Midbrain (tissue), 1 donor: Measurements from ENCODE around the gene TMEM52B.
A peak's percentile ranks its signal among the peaks of the same experiment; 100 is the strongest.
"Not testable (repeated sequence)": the region's sequence is repeated elsewhere in the genome, so short reads cannot be mapped to it uniquely, and the experiment has no call there.

Experiments
- DNase-seq: peaks from one replicate; lab custom pipeline; 2025; lab: John Stamatoyannopoulos, UW

TMEM52B gene

GRCh38 chr12:10211940-10212738, 33.3 kb downstream of the TMEM52B start:
- peak; percentile 91 for DNase-seq

DNA sequence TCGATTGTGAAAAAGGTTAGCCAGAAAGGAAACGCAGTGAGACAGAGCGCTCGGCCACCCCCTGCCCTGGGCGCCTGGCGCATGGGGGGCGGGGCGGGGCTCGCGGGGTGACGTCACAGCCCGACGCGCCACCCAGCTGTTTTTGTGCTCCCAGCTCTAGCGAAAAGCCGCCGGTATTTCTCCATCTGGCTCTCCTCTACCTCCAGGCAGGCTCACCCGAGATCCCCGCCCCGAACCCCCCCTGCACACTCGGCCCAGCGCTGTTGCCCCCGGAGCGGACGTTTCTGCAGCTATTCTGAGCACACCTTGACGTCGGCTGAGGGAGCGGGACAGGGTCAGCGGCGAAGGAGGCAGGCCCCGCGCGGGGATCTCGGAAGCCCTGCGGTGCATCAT, 33.9 kb downstream of the TMEM52B start, which contains the start of gene GABARAPL1:
GABARAPL1 (plus strand) TSS at position 139 of the 393 bp plus-strand sequence; CDS start at position 392, 253 bp downstream.
- peak; percentile 90 for DNase-seq

- peak; percentile 84 for DNase-seq
Observed at GRCh38 chr12:10213168-10214135, 34.6 kb downstream of the TMEM52B start.

DNA sequence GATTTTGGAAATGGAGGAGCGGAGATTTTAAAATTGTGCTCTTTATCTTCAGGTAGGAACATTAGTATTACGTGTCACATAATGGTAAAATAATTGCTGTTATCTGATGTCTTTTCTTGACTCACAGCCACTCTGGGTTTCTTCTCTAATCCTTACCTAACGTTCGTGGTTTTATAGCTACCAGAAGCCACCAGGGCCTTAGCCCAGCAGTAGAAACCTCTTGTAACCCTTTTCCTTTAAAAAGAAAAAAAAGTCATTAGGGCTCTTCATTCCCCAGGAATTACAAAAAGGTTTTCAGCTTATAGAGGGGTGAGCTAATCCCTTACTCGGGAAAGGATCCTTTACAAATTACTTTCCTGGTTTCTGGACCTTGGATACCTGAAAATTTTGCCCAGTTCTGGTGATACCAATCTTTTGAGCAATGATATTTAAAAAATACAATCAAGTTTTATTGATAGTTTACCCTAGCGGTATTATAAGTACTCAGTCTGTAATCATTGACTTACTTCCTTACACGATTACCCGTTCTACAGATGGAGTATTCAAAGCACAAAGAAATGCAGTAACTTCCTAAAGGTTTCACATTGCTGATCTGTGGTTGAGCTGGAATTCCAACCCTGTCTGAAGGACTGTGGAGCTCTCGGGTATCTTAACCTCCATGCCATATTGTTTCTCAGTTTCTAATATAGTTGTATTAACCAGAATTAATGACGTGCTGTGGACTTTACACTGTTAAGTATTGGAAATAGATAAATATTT, 35.5 kb downstream of the TMEM52B start:
- DNase-seq = no peak

GRCh38 chr12:10214895-10215267, 36.0 kb downstream of the TMEM52B start:
- DNase-seq = no peak

DNA sequence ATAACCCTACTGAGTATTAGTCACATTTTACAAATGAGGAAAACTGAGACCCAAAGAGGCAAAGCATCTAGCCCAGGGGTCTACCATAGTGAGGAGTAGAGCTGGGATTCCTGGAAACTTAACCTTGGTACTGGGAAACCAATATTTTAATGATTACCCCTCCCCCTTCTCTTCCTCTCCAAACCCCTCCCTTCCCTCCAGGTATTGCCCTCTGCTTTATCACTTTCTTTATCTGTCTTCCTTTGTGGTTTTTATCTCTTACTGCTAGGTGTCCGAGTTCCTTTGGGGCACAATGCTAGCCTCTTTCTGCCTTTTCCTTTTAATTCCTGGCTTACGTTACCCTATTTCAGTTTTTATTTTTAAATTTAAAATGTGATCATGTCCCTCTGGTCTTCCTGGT, 36.6 kb downstream of the TMEM52B start:
- no peak for DNase-seq

DNA sequence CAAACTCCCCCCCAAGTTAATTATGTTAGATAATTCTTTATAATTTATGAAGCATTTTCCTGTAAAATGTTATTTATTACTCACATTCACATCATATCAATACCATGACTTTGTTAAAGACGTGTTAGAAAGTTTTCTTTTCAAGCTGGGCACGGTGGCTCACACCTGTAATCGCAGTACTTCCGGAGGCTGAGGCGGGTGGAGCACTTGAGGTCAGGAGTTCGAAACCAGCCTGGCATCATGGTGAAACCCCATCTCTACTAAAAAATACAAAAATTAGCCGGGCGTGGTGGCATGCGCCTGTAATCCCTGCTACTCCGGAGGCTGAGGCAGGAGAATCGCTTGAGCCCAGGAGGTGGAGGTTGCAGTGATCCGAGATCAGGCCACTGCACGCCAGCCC, 37.1 kb downstream of the TMEM52B start:
- DNase-seq = not testable (repeated sequence)

GRCh38 chr12:10218021-10218420, 39.2 kb downstream of the TMEM52B start:
- DNase-seq = no peak

DNA sequence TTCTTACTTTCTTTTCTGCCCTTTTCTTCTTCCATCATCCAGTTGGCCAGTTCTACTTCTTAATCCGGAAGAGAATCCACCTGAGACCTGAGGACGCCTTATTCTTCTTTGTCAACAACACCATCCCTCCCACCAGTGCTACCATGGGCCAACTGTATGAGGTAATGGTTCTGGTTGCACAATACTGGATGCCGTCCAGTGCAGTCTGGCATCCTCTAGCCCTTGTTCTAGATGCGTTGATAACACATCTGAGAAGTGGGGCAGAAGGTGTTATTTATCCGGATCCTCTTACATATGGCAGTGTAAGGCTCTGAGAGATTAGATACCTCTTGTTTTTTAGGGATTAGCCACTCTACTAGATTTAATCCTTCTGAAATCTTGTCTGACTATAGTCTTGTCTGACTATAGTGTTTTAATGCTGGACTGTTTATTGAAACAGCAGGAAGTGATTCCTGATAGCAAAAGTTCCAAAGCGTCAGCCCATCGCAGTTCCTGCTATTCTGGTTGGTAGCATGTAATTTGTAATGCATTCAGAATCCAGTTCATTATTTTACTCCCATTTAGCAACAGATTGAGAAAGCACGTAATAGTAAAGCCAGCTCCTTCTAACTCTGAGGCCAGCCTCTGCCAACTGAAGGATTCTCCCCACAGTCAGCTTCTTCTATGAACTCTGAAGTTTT, 41.7 kb downstream of the TMEM52B start:
- peak; percentile 50 for DNase-seq

- no peak for DNase-seq
Observed at GRCh38 chr12:10221846-10222245, 43.0 kb downstream of the TMEM52B start.

DNA sequence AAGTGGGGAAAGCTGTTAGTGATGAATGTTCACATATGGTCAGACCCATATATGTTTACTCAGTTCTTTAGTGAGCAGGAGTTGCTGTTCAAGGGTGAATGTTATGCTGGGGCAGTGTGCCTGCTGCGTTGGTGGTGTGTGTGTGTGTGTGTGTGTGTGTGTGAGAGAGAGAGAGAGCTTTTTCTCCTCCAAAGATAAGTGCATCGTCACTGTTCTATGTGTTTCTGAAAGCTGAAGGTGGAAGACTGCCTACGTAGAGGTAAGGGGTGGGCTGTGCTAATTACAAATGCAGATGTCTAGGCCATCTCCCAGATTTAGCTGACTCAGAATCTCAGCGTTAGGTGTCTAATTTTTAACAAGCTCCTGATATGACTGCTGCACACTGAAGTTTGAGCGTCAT, 44.4 kb downstream of the TMEM52B start:
- no peak for DNase-seq

GRCh38 chr12:10225426-10225825, 46.6 kb downstream of the TMEM52B start:
- DNase-seq = not testable (repeated sequence)

GRCh38 chr12:10226086-10226485, 47.3 kb downstream of the TMEM52B start:
- DNase-seq = no peak

- DNase-seq = no peak
Observed at GRCh38 chr12:10226731-10227130, 47.9 kb downstream of the TMEM52B start.

DNA sequence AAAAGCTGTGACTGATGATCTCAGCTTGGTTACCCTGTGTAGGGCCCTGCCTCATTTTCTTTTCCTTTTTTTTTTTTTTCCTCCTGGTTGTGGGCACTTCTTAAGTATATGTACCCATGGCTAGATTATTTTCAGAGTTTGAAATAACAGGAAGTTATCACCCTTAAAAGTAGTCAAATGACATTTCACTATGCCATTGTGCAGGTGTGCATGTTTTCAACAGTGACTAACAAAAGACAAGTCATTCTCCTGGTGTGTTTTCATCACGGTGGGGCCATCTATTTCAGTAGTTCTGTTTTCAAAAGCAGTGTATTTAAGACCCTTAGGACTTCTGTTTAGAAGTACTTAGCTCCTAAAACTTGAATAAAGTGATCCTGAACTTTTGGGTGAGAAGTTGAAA, 48.8 kb downstream of the TMEM52B start:
- no peak for DNase-seq

DNA sequence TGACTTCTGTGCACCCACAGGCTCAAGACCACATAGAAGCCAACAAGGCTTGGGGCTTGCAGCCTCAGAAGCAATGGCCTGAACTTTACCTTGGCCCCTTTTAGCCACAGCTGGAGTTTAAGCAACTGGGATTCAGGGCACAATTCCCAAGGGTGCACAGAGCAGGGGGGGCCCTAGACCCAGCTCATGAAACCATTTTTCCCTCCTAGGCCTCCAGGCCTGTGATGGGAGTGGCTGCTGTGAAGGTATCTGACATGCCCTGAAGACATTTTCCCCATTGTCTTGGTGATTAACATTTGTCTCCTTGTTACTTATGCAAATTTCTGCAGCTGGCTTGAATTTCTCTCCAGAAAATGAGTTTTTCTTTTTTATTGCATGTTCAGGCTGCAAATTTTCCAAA, 55.7 kb downstream of the TMEM52B start:
- DNase-seq = no peak

- peak; percentile 38 for DNase-seq
Observed at GRCh38 chr12:10235761-10236631, 57.2 kb downstream of the TMEM52B start.

GRCh38 chr12:10236720-10237119, 57.9 kb downstream of the TMEM52B start:
- DNase-seq = no peak

DNA sequence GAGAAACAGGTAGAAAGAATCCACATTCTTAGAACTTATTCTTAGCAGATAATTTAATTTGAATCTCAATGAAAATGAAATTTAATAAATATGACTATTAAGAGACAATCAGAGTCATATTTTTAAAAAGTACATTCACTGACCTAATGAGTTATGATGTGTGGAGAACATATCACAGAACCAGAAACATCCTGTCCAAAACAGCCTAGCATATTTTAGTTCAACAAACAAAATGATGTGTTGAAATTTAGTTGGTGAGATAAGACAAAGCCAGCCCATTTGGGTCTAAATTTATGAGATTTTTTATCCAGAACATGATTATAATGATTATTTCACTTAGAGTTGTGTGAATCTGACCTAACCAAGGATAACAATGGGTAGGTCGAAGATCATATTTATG, 59.7 kb downstream of the TMEM52B start:
- no peak for DNase-seq

DNA sequence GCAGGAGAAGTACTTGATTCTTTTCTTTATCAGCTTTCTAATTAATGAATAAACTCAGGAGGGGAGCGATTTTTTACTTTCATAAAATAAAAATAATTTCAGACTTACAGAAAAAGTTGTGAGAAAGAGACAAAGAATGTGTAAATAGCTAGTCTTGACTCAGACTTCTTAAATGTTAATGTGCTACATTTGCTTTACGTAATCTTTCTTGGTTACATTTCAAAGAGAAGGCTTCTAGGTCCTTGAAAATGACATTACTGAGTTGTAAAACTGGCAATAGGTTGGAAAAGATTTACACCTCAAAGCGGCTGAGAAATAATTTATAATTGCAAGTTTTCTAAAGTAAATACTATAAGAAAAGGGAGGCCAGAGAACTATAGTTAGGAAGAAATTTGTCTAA, 62.5 kb downstream of the TMEM52B start:
- DNase-seq = no peak
